ENCODE measurements around the gene PDHA2. TPM values are rescaled to one million over a fixed set of nuclear protein-coding genes. Genes with fewer than 3 reads are reported as not detected.

The PDHA2 gene
- total RNA-seq, 1 experiment from 2014 or later: not detected

DNA sequence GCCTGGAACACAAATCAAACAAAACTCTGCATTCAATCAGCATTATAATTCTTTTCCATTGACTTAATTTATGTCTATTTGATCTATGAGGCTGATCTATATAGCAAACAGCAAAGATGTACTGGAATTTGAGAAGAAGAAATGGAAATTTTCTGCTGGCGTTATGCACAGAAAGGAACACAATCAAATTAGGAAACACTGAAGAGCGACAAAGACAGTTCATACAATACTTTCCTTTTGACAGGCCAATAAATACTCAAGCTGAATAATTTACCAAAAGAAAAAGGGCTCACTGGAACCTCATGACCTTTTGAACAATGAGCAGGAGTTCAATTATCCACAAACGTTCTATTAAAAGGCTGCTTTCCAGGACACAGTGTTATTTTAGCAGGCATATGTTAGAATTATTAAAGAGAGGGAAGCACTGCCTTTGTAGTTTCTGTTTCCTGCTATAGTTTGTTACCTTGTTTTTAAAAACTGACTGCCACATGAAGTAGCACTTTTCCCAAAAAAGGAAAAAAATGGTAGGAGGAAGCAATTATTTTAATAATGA lies 8.1 kb downstream of the PDHA2 start:
- Histone ChIP-seq H3K36me3 (ENCODE audit: control insufficient read depth in 1 of 2, insufficient read depth in 2 of 2, low read length in 2 of 2) (no peaks in the 10 kb centered on the region), H4K20me1 (ENCODE audit: insufficient read depth) (no peaks in the 10 kb centered on the region), H3K4me2 (ENCODE audit: low read length) (no peak overlapping the region), H2AFZ (ENCODE audit: low read depth, low read length, poor library complexity, severe bottlenecking) (no peak overlapping the region), H3K79me2 (ENCODE audit: insufficient read depth, low read length) (no peaks in the 10 kb centered on the region), H3K27ac (ENCODE audit: low read depth, low read length) (no peak overlapping the region), H3K9me2 (ENCODE audit: insufficient read depth) (no peaks in the 10 kb centered on the region), H3K9me3 (ENCODE audit: control insufficient read depth in 1 of 2, insufficient read depth in 1 of 2, low read depth in 1 of 2, low read length in 2 of 2) (no peaks in the 10 kb centered on the region), H3K4me1 (ENCODE audit: control insufficient read depth in 1 of 2, insufficient read depth in 2 of 2, low read length in 2 of 2) (no peaks in the 10 kb centered on the region), H3K9ac (ENCODE audit: low read length) (no peak overlapping the region), H3K4me3 (replicated peaks in 1 of 2; ENCODE audit: low read depth in 1 of 2, low read length in 2 of 2) (no peak overlapping the region), H3K27me3 (ENCODE audit: insufficient read depth, low read length) (no peaks in the 10 kb centered on the region)
- no peak for ATAC-seq
- TF ChIP-seq POLR2A (IDR thresholded peaks at IDR 0.05; ENCODE audit: borderline replicate concordance, extremely low read depth, insufficient read depth, insufficient read length) (no peak), TCF7L2 (IDR thresholded peaks at IDR 0.05; ENCODE audit: borderline replicate concordance, extremely low read depth, insufficient read depth, insufficient read length) (no peak), POLR2AphosphoS5 (IDR thresholded peaks at IDR 0.05; ENCODE audit: low read depth, low read length) (no peak), CEBPB (IDR thresholded peaks at IDR 0.05; ENCODE audit: low read depth) (no peak), ZFX (IDR thresholded peaks at IDR 0.05) (no peak), EZH2 (IDR thresholded peaks at IDR 0.05) (no peak), EZH2phosphoT487 (IDR thresholded peaks at IDR 0.05; ENCODE audit: borderline replicate concordance) (no peak), SP1 (IDR thresholded peaks at IDR 0.05; ENCODE audit: low read depth) (no peak), CBX3 (IDR thresholded peaks at IDR 0.05; ENCODE audit: low read depth) (no peak), EGR1 (IDR thresholded peaks at IDR 0.05; ENCODE audit: low read depth) (no peak)
- TF ChIP-seq, protein P1, sequence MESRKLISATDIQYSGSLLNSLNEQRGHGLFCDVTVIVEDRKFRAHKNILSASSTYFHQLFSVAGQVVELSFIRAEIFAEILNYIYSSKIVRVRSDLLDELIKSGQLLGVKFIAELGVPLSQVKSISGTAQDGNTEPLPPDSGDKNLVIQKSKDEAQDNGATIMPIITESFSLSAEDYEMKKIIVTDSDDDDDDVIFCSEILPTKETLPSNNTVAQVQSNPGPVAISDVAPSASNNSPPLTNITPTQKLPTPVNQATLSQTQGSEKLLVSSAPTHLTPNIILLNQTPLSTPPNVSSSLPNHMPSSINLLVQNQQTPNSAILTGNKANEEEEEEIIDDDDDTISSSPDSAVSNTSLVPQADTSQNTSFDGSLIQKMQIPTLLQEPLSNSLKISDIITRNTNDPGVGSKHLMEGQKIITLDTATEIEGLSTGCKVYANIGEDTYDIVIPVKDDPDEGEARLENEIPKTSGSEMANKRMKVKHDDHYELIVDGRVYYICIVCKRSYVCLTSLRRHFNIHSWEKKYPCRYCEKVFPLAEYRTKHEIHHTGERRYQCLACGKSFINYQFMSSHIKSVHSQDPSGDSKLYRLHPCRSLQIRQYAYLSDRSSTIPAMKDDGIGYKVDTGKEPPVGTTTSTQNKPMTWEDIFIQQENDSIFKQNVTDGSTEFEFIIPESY (IDR thresholded peaks at IDR 0.05; ENCODE audit: extremely low read depth, insufficient replicate concordance, low read length): no peak
- TF ChIP-seq, protein P2, sequence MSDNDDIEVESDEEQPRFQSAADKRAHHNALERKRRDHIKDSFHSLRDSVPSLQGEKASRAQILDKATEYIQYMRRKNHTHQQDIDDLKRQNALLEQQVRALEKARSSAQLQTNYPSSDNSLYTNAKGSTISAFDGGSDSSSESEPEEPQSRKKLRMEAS (IDR thresholded peaks at IDR 0.05): no peak
- intact Hi-C loops (cut with micrococcal nuclease): no loop called here
- RAD21 ChIA-PET (ENCODE audit: low non-redundant PET in 1 of 2, low total read pairs in 2 of 2, uncharacterized antibody in 2 of 2, unreplicated experiment in 2 of 2): no interaction called here
- POLR2A ChIA-PET: no interaction called here
- BruUV-seq (replicated peaks): no TSS peak
- DNase-seq (ENCODE audit: low read depth, low spot score): no peak
- CTCF ChIA-PET: no interaction called here

Measured in HCT116 (cell line).